H9 (cell line): Measurements from ENCODE around the gene POLN. TPM values are rescaled to one million over a fixed set of nuclear protein-coding genes. Genes with fewer than 3 reads are reported as not detected.

Experiments used
- DNase-seq: peaks from one replicate; pipeline ENCODE4 v3.0.0-alpha.2; 2017
- H2AFZ ChIP-seq: one replicate; pipeline ENCODE4 v1.6.1; 2013; ENCODE audit warnings: mild to moderate bottlenecking, low read length, control low read depth, moderate library complexity
- H2AK5ac ChIP-seq: 2 replicates; pipeline ENCODE4 v1.6.1; 2013; ENCODE audit warnings: low read length, control low read depth, mixed read lengths; ENCODE audit not compliant: insufficient read length
- H2BK120ac ChIP-seq: one replicate; pipeline ENCODE4 v1.6.1; 2013; ENCODE audit warnings: low read depth, mild to moderate bottlenecking, low read length, control low read depth, inconsistent platforms; ENCODE audit not compliant: poor library complexity, severe bottlenecking
- H2BK12ac ChIP-seq: 2 replicates; pipeline ENCODE4 v1.6.1; 2013; ENCODE audit warnings: low read length, control low read depth, mixed read lengths, low read depth; ENCODE audit not compliant: insufficient read length
- H2BK15ac ChIP-seq: 2 replicates; pipeline ENCODE4 v1.6.1; 2013; ENCODE audit warnings: low read depth, low read length, control low read depth
- H2BK20ac ChIP-seq: one replicate; pipeline ENCODE4 v1.6.1; 2013; ENCODE audit warnings: low read depth, mild to moderate bottlenecking, low read length, control low read depth, inconsistent platforms; ENCODE audit not compliant: poor library complexity, severe bottlenecking
- H2BK5ac ChIP-seq: 2 replicates; pipeline ENCODE4 v1.6.1; 2013; ENCODE audit warnings: low read length, control low read depth, mixed read lengths; ENCODE audit not compliant: insufficient read length
- H3K14ac ChIP-seq: 2 replicates; pipeline ENCODE4 v1.6.1; 2013; ENCODE audit warnings: low read length, control low read depth; ENCODE audit not compliant: insufficient read depth
- H3K18ac ChIP-seq: 2 replicates; pipeline ENCODE4 v1.6.1; 2013; ENCODE audit warnings: low read depth, mild to moderate bottlenecking, mixed read lengths, low read length, control low read depth; ENCODE audit not compliant: insufficient read length
- H3K23ac ChIP-seq: 2 replicates; pipeline ENCODE4 v1.6.1; 2013; ENCODE audit warnings: low read length, control low read depth, mixed read lengths, low read depth; ENCODE audit not compliant: insufficient read length
- H3K23me2 ChIP-seq: 2 replicates; pipeline ENCODE4 v1.6.1; 2013; ENCODE audit warnings: low read depth, mild to moderate bottlenecking, mixed read lengths, low read length, control low read depth; ENCODE audit not compliant: insufficient read length, poor library complexity, severe bottlenecking
- H3K27ac ChIP-seq: 2 replicates; pipeline ENCODE4 v1.5.1; 2013; ENCODE audit warnings: low read length, control low read depth, mixed read lengths, low read depth; ENCODE audit not compliant: insufficient read length
- H3K27me3 ChIP-seq: 2 replicates; pipeline ENCODE4 v1.6.1; 2013; ENCODE audit warnings: low read length, control low read depth, inconsistent platforms; ENCODE audit not compliant: insufficient read depth
- H3K4ac ChIP-seq: 2 replicates; pipeline ENCODE4 v1.6.1; 2013; ENCODE audit warnings: low read depth, mild to moderate bottlenecking, control low read depth, inconsistent platforms, low read length, moderate library complexity
- H3K4me1 ChIP-seq: 2 replicates; pipeline ENCODE4 v1.6.1; 2013; ENCODE audit warnings: low read length, control low read depth, inconsistent platforms; ENCODE audit not compliant: insufficient read depth
- H3K4me2 ChIP-seq: 2 replicates; pipeline ENCODE4 v1.6.1; 2013; ENCODE audit warnings: low read length, control low read depth, mixed read lengths; ENCODE audit not compliant: insufficient read length, insufficient read depth
- H3K56ac ChIP-seq: 2 replicates; pipeline ENCODE4 v1.6.1; 2013; ENCODE audit warnings: low read depth, mild to moderate bottlenecking, mixed read lengths, low read length, control low read depth; ENCODE audit not compliant: insufficient read length
- H3K79me1 ChIP-seq: 2 replicates; pipeline ENCODE4 v1.6.1; 2013; ENCODE audit warnings: low read depth, mild to moderate bottlenecking, moderate library complexity, low read length, control low read depth, inconsistent platforms; ENCODE audit not compliant: insufficient read depth, poor library complexity, severe bottlenecking
- H3K79me2 ChIP-seq: 2 replicates; pipeline ENCODE4 v1.6.1; 2013; ENCODE audit warnings: low read length, control low read depth, inconsistent platforms; ENCODE audit not compliant: insufficient read depth
- H3K9ac ChIP-seq: 2 replicates; pipeline ENCODE4 v1.6.1; 2013; ENCODE audit warnings: low read length, control low read depth, mixed read lengths; ENCODE audit not compliant: insufficient read length; ENCODE audit errors: extremely low read depth
- H3K9me3 ChIP-seq: one replicate; pipeline ENCODE4 v1.6.1; 2013; ENCODE audit warnings: low read depth, low read length, inconsistent platforms; ENCODE audit not compliant: control insufficient read depth
- H3T11ph ChIP-seq: one replicate; pipeline ENCODE4 v1.6.1; 2013; ENCODE audit warnings: mild to moderate bottlenecking, low read length, control low read depth, inconsistent platforms
- H4K20me1 ChIP-seq: one replicate; pipeline ENCODE4 v1.6.1; 2013; ENCODE audit not compliant: control insufficient read depth, insufficient read length, insufficient read depth
- H4K5ac ChIP-seq: 2 replicates; pipeline ENCODE4 v1.6.1; 2013; ENCODE audit warnings: low read depth, mild to moderate bottlenecking, mixed read lengths, low read length, control low read depth; ENCODE audit not compliant: insufficient read length
- H4K8ac ChIP-seq: replicated peaks from 2 replicates; pipeline ENCODE4 v1.6.1; 2013; ENCODE audit warnings: low read length, control low read depth, mixed read lengths, low read depth; ENCODE audit not compliant: insufficient read length
- H4K91ac ChIP-seq: 2 replicates; pipeline ENCODE4 v1.6.1; 2013; ENCODE audit warnings: low read depth, mild to moderate bottlenecking, moderate library complexity, mixed read lengths, low read length, control low read depth; ENCODE audit not compliant: insufficient read length
- H3K27ac Mint-ChIP-seq, 3 experiments: 2 replicates in 2 of 3; 3 replicates in 1 of 3; pipeline ENCODE4 v1.8.0; 2020 to 2021; ENCODE audit warnings: mixed read lengths in 3 of 3, mild to moderate bottlenecking in 1 of 3, moderate library complexity in 1 of 3
- H3K27me3 Mint-ChIP-seq: 2 replicates; pipeline ENCODE4 v1.8.0; 2021; ENCODE audit warnings: low read depth, mild to moderate bottlenecking, moderate library complexity, mixed read lengths
- H3K36me3 Mint-ChIP-seq, 3 experiments: 2 replicates in 2 of 3; 3 replicates in 1 of 3; pipeline ENCODE4 v1.8.0; 2020 to 2021; ENCODE audit warnings: low read depth in 3 of 3, mixed read lengths in 3 of 3; ENCODE audit not compliant: insufficient read depth in 1 of 3
- H3K4me1 Mint-ChIP-seq, 2 experiments: 2 replicates each; pipeline ENCODE4 v1.8.0; 2020; ENCODE audit warnings: mixed read lengths in 2 of 2
- H3K4me3 Mint-ChIP-seq, 2 experiments: 2 replicates in 1 of 2; 3 replicates in 1 of 2; pipeline ENCODE4 v1.8.0; 2020 to 2021; ENCODE audit warnings: mild to moderate bottlenecking in 2 of 2, mixed read lengths in 2 of 2, moderate library complexity in 1 of 2
- H3K9me3 Mint-ChIP-seq, 2 experiments: 2 replicates in 1 of 2; 3 replicates in 1 of 2; pipeline ENCODE4 v1.8.0; 2020; ENCODE audit warnings: mild to moderate bottlenecking in 2 of 2, mixed read lengths in 2 of 2, moderate library complexity in 1 of 2
- CTCF ChIP-seq: fragments of 200-600 bp; sonication (generic); conservative IDR thresholded peaks from 3 replicates; pipeline ENCODE4 v1.8.0; 2021; ENCODE audit warnings: antibody characterized with exemption, mild to moderate bottlenecking
- WGBS: extraction: QIAGEN DNeasy Blood & Tissue Kit; methylation state at CpG from one replicate; pipeline ENCODE4 v1.1.7; 2013; ENCODE audit warnings: missing lambda C conversion rate, low lambda C conversion rate, mixed read lengths; ENCODE audit not compliant: insufficient read length; ENCODE audit errors: extremely low coverage; 5-methylcytosine and 5-hydroxymethylcytosine counted together
- total RNA-seq: library from RNA; stranded (reverse); gene quantifications from 2 replicates; pipeline ENCODE4 v1.2.1, GENCODE V29; 2021

The POLN gene
- total RNA-seq, 1 experiment from 2014 or later: 0.74 TPM

GRCh38 chr4:2049381-2049780, 192.5 kb downstream of the POLN start:
- Histone ChIP-seq H2BK20ac (no peak overlapping the region), H2AK5ac (no peak overlapping the region), H3K14ac (no peak overlapping the region), H4K20me1 (no peaks in the 10 kb centered on the region), H3K79me2 (no peaks in the 10 kb centered on the region), H2AFZ (no peak overlapping the region), H2BK12ac (no peak overlapping the region), H3K23ac (no peak overlapping the region), H3K56ac (no peak overlapping the region), H2BK5ac (no peak overlapping the region), H3K4me2 (no peak overlapping the region), H3K9me3 (no peaks in the 10 kb centered on the region), H3K4ac (no peak overlapping the region), H3K79me1 (no peaks in the 10 kb centered on the region), H4K91ac (no peak overlapping the region), H2BK120ac (no peak overlapping the region), H3K9ac (no peak overlapping the region), H3K27ac (no peak overlapping the region), H3K23me2 (no peaks in the 10 kb centered on the region), H4K8ac (no peak overlapping the region), H3K4me1 (no peaks in the 10 kb centered on the region), H3K18ac (no peak overlapping the region), H4K5ac (no peak overlapping the region), H3K27me3 (no peaks in the 10 kb centered on the region), H2BK15ac (no peak overlapping the region), H3T11ph (no peak overlapping the region)
- Mint-ChIP-seq H3K27ac (no peak overlapping the region), H3K36me3 (no peaks in the 10 kb centered on the region; a peak in 2 of 7 replicates), H3K4me3 (no peak overlapping the region), H3K9me3 (no peaks in the 10 kb centered on the region), H3K4me1 (peaks cover 9 to 13% of the 10 kb centered on the region in 2 experiments), H3K27me3 (peaks cover 54% of the 10 kb centered on the region)
- TF ChIP-seq CTCF: no peak
- DNase-seq: no peak
- WGBS: no CpG with 5 or more reads among the region's 7 CpGs
